T47D (cell line): ENCODE results near the gene TFCP2.

Source experiments
- DNase-seq, 2 experiments: peaks; one replicate each; pipeline versions ENCODE4 v3.0.0 to v3.0.0-alpha.2; 2011 to 2012; ENCODE audit warnings: low read depth in 1 of 2, low spot score in 1 of 2
- JUND ChIP-seq: IDR thresholded peaks from 2 replicates; pipeline ENCODE4 v1.6.1; 2012; ENCODE audit warnings: low read depth
- in situ Hi-C: cut with HindIII; loops from 2 replicates; pipeline ENCODE4 v1.10.0; 2016; ENCODE audit warnings: low sequenced_read_pairs, low pct_unique_long_range_greater_than_20kb

TFCP2 gene

GRCh38 chr12:51162217-51162616, 10.7 kb downstream of the TFCP2 start:
- in situ Hi-C loops = no loop called here

GRCh38 chr12:51160814-51161459, 12.0 kb downstream of the TFCP2 start:
- TF ChIP-seq JUND = no peak
- in situ Hi-C loops = no loop called here
- no peak for DNase-seq

More at GRCh38 chr12:51162217-51162616, 10.7 kb downstream of the TFCP2 start:
- TF ChIP-seq JUND = no peak
- no peak for DNase-seq

GRCh38 chr12:51156245-51156765, 16.6 kb downstream of the TFCP2 start:
- in situ Hi-C loops = no loop called here
- no peak for TF ChIP-seq JUND
- no peak for DNase-seq

GRCh38 chr12:51152953-51153352, 20.0 kb downstream of the TFCP2 start:
- no peak for DNase-seq
- no peak for TF ChIP-seq JUND
- in situ Hi-C loops = no loop called here

- no peak for DNase-seq
- in situ Hi-C loops = no loop called here
- no peak for TF ChIP-seq JUND
Observed at GRCh38 chr12:51150777-51151176, 22.2 kb downstream of the TFCP2 start.

- no peak for DNase-seq
- no peak for TF ChIP-seq JUND
- in situ Hi-C loops = no loop called here
Observed at GRCh38 chr12:51147309-51147708, 25.6 kb downstream of the TFCP2 start.

- no peak for DNase-seq
- no peak for TF ChIP-seq JUND
- in situ Hi-C loops = no loop called here
Observed at GRCh38 chr12:51139292-51139844, 33.6 kb downstream of the TFCP2 start.

GRCh38 chr12:51132693-51133092, 40.2 kb downstream of the TFCP2 start:
- DNase-seq = no peak
- in situ Hi-C loops = no loop called here
- TF ChIP-seq JUND = no peak

- in situ Hi-C loops = no loop called here
- TF ChIP-seq JUND = no peak
- no peak for DNase-seq
Observed at GRCh38 chr12:51131745-51132521, 41.0 kb downstream of the TFCP2 start.

- no peak for TF ChIP-seq JUND
- in situ Hi-C loops = no loop called here
- no peak for DNase-seq
Observed at GRCh38 chr12:51128919-51129318, 44.0 kb downstream of the TFCP2 start.

- TF ChIP-seq JUND = no peak
- in situ Hi-C loops = no loop called here
Observed at GRCh38 chr12:51127050-51127729, 45.7 kb downstream of the TFCP2 start.

GRCh38 chr12:51126297-51126696, 46.6 kb downstream of the TFCP2 start:
- in situ Hi-C loops = no loop called here
- DNase-seq = no peak
- TF ChIP-seq JUND = no peak

More at GRCh38 chr12:51127050-51127729, 45.7 kb downstream of the TFCP2 start:
- DNase-seq = no peak

- TF ChIP-seq JUND = no peak
- no peak for DNase-seq
- in situ Hi-C loops = no loop called here
Observed at GRCh38 chr12:51124504-51124903, 48.4 kb downstream of the TFCP2 start.
